Hair follicular keratinocyte (primary cell): ENCODE data around the gene C16orf92. TPM values are rescaled to one million over a fixed set of nuclear protein-coding genes. Genes with fewer than 3 reads are reported as not detected.

Experiments used
- total RNA-seq: library from RNA; depleted of rRNA; stranded (reverse); fragments of >200 nt; gene quantifications from 2 replicates; pipeline ENCODE4 v1.2.3, GENCODE V29; 2015

C16orf92 gene, protein sequence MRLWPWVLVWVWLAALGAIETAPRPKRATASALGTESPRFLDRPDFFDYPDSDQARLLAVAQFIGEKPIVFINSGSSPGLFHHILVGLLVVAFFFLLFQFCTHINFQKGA
- not detected in 2 replicates for total RNA-seq

DNA sequence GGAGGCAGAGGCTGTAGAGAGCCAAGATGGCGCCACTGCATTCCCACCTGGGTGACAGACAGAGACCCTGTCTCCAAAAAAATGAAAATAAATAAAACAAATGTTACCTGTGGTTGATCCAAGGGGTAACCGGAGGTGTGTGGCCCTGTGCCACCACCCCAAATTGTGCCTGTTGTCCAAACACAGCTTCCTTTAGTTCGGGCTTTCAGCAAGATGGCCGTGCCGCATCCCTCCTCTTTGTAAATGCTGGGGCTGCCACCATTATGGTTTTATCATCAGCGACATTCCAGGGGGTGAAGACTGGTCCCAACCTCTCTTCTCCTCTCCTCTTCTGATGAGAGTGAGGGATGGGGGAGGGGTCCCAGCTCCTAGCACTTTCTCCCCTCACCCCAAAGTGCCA lies at the start of gene C16orf92:
Gene C16orf92 (plus strand): TSS at position 312 of the 400 bp plus-strand sequence. CDS start 143 bp downstream, outside the sequence.

DNA sequence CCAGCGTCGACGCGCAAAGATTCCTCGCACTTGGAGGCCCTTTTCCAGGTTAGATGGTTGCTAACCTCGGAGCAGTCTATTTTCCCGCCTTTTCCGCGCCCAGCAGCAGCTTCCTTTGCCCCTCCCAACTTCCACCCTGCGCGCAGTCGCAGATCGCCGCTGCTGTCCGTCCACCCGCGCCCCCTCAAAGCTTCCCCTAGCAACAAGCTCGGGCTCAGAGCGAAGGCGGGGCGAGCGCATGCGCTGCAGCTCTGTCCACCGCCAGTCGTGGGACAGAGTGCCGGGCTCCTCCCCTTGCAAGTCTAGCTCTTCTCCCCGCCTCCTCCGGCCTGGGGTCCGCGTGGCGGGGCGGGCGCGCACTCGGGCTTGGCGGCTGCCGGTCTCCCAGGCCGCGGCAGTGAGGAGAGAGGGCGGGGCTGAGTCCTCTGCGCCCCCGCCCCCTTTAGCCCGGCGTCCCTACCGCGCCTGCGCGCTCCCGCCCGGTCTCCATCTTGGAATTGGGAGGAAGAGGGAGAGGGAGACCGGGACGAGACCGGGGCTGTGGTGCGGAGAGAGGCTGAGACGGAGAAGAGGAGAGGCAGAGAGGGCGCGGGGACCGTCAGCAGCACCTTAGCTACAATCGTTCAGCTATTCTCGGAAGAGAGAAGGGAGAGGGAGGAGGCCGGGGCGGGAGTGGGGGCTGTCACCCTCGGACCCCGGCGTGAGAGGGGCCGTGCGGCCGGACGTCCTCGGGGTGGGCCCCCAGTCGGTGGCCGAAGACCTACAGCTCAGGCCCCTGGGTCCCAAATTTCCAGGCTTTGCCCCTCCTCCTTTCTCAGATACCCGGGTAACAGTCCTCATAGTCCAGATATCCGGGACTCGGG lies 49.4 kb upstream of the C16orf92 start, which contains the start of gene TAOK2:
Gene TAOK2 (plus strand): TSS at position 485 of the 863 bp plus-strand sequence. CDS start 3,905 bp downstream, outside the sequence.

DNA sequence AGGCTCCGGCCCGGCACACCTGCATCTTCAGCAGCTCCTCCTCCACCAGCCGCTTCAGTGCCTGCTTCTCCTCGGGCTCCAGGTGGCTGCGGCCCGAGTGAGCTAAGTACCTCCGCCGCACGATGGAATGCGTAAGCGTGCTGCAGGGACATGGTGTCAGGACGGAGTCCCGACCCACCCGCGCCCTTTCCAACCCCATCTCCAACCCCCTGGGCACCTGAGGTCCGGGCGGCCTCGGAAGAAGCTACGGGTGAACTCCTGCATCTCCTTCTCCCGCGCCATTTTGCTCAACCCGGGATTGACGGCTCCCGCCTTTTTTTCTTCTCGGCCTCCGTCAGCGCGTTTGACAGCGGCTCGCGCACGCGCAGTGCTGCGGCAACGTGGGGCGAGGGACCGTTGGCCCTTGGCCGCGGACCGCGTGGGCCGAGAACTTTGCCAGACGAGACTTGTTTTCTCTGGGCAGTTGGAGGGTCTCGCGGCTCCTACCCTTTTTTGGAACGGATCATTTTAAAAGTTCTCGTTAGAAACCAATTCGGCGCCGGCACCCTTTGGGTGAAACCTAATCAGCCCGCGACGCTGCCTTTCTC lies 27.6 kb upstream of the C16orf92 start, which contains the start of gene HIRIP3:
Gene HIRIP3 (minus strand): TSS at position 294 of the 587 bp plus-strand sequence. CDS start 12 bp downstream, at position 282.

DNA sequence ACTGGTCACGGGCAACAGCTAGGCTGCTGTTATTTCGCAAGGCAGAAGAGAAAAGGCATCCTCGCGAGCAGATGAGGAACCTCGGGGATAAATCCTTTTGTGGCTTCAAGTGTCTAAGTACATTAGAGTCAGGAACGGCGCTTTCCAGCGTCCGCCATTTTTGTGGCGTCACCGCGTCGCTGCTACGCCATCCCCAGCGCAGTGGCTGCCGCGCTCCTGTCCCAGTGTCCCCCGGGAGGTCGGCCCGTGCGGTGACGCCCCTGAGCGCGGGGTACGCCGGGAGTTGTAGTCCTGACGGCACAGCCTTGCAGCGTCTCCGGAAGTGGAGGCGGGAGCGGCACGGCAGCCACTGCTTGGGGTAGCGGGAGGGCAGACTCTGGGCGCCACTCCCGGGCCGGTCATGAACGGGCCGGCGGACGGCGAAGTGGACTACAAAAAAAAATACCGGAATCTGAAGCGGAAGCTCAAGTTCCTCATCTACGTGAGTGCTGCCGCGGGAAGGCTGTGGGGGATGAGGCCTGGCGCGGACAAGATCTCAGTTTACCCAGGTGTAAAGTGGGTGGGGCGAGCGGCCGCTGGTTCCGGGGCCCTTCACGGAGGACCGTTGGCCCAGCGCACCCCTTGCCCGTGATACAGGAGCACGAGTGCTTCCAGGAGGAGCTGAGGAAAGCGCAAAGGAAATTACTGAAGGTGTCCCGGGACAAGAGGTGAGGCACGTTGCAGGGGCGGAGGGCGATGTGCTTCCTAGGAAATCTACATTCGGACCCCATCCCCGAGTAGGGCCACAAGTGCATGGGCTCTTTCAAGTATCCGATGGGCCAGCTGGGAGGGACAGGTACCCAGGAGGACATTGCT lies 26.9 kb upstream of the C16orf92 start, which contains the start of gene INO80E:
Gene INO80E (plus strand): TSS at position 331 of the 855 bp plus-strand sequence. CDS start 70 bp downstream, at position 401.

DNA sequence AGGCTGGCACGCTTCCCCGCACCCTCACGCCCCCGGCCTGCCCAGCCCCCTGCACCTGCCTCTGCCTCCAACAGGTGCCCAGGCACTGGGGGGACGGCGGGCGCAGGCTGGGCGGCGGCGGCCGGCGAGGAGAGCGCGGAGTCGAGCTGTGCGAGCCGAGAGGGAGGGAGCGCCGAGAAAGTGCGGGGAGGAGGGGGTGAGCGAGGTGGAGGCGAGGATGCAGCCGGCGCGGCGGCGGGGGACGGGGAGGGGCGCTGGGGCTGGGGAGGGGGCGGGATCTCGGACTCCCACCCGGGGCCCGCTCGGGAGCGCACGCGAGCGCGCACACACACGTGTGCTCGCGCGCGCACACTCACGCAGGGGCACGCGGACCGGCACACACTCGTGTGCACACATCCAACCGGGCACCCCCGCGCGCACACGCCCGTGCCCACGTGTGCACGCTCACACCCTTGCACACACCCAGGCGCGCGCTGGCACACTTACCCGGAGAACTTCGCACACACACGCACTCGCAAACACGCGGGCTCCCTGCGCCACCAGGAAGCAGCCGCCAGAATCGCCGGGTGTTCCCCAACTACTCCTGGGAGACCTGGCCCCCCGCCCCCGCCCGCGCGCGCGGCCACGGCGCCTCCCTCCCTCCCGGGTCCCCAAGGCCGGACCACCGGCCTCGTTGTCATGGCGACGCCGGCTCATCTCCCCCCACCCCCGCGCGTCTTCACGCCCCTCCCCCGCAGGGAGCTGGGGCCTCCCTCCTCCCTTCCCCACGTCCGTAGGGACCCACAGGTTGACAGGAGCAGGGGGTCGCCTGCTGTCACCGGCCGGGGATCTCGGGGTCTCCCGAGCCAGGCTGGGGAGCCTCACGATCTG lies 11.9 kb upstream of the C16orf92 start, which contains the start of gene DOC2A:
Gene DOC2A (minus strand): TSS at position 184 of the 870 bp plus-strand sequence. CDS start 805 bp downstream, outside the sequence.

DNA sequence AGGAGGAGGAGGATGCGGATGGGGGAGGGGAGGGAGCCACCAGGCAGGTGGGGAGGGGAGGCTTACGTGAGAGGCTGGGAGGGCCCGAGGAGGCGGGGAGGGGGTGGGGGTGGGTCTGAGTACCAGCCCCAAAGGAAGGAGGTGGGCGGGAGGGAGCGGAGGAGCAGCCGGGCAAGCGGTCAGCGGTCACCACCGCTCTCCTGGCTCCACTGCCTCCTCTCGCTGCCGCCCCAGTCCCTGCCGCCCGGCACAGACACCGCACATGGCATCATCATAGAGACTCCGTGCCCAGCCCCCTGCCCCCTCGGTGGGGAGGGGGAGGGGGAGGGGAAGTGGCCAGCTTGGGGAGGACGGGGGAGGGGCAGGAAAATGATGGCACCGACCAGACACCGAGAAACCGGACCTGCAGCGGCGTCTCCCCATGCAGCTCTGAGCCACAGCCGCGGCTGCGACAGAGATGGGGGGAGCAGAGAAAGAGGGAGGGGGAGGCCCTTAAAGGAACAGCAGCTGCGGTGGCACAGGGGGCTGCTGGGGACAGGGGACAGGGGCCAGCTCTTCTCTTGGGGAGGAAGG lies 7.9 kb downstream of the C16orf92 start, which contains the start of gene TLCD3B:
Gene TLCD3B (minus strand): TSS at position 431 of the 573 bp plus-strand sequence. CDS start 744 bp downstream, outside the sequence.

DNA sequence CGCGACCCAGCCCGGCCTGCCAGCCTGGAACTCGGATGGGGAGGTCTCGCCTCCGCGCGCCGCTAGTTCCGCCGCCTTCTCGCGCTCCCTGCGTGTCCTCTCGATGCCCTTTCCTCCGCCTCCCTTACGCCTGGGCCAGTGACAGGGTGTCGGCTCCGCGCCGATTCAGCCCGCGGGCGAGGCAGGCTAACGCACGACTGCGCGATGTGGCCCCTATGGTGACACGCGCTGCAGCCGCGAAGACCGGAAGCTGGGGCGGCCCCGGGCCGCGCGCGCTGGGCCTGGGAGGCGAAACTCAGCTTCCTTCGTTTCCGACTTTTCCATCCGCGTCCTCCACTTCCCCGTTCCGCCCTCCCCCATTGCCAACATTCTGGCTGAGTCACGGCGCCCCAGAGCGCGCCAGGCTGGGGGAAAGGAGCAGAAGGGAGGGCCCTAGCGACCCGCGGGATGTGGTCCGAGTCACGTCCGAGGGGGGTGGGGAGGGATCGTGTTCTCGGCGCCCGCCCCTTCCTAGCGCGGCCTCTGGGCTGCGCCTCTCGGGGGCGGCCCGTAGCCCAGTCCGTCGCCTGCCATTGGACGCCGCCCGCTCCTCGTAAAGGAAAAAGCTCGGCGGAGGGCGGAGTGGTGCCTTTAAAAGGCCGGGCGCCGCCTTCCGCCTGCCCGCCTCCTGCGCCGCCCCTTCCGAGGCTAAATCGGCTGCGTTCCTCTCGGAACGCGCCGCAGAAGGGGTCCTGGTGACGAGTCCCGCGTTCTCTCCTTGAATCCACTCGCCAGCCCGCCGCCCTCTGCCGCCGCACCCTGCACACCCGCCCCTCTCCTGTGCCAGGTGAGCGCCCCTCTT lies 42.3 kb downstream of the C16orf92 start, which contains the start of gene ALDOA:
Gene ALDOA (plus strand): TSS at position 659 of the 841 bp plus-strand sequence. CDS start 1,138 bp downstream, outside the sequence.

Other genes starting within 250 kb of the C16orf92 start
- gene ZG16, start 244.9 kb upstream of the C16orf92 start, total RNA-seq = not detected in 2 replicates
- 38.5 and 83.8 TPM in 2 replicates for gene KIF22, start 232.4 kb upstream of the C16orf92 start, total RNA-seq
- gene MAZ, start 216.7 kb upstream of the C16orf92 start, total RNA-seq = 108 and 150 TPM in 2 replicates
- not detected in 2 replicates for gene PRRT2, start 211.0 kb upstream of the C16orf92 start, total RNA-seq
- 37.2 and 72.5 TPM in 2 replicates for gene PAGR1, start 207.0 kb upstream of the C16orf92 start, total RNA-seq
- gene MVP, start 202.7 kb upstream of the C16orf92 start, total RNA-seq = 126 and 154 TPM in 2 replicates
- gene CDIPT, start 160.0 kb upstream of the C16orf92 start, total RNA-seq = 58.9 and 65.7 TPM in 2 replicates
- 4.6 and 16.2 TPM in 2 replicates for gene SEZ6L2, start 123.6 kb upstream of the C16orf92 start, total RNA-seq
- 5.0 and 7.8 TPM in 2 replicates for gene ASPHD1, start 122.7 kb upstream of the C16orf92 start, total RNA-seq
- 17.1 and 19.8 TPM in 2 replicates for gene KCTD13, start 97.0 kb upstream of the C16orf92 start, total RNA-seq
- gene TMEM219, start 61.1 kb upstream of the C16orf92 start, total RNA-seq = 123 and 159 TPM in 2 replicates
- 24.8 and 28.7 TPM in 2 replicates for gene TAOK2, start 49.3 kb upstream of the C16orf92 start, total RNA-seq
- gene HIRIP3, start 27.6 kb upstream of the C16orf92 start, total RNA-seq = 4.8 and 16.2 TPM in 2 replicates
- 58.2 and 91.8 TPM in 2 replicates for gene INO80E, start 27.0 kb upstream of the C16orf92 start, total RNA-seq
- gene DOC2A, start 12.2 kb upstream of the C16orf92 start, total RNA-seq = 0.39 TPM in 1 of 2 replicates, not detected in the other
- gene TLCD3B, start 8.1 kb downstream of the C16orf92 start, total RNA-seq = not detected in 2 replicates
- 1,543 and 1,648 TPM in 2 replicates for gene ALDOA, start 42.6 kb downstream of the C16orf92 start, total RNA-seq
- gene PPP4C, start 52.8 kb downstream of the C16orf92 start, total RNA-seq = 102 and 114 TPM in 2 replicates
- 0.19 and 0.62 TPM in 2 replicates for gene TBX6, start 68.7 kb downstream of the C16orf92 start, total RNA-seq
- 20.5 and 36.9 TPM in 2 replicates for gene YPEL3, start 73.0 kb downstream of the C16orf92 start, total RNA-seq
- gene GDPD3, start 90.3 kb downstream of the C16orf92 start, total RNA-seq = 0.08 and 0.55 TPM in 2 replicates
- gene MAPK3, start 100.0 kb downstream of the C16orf92 start, total RNA-seq = 31.9 and 41.7 TPM in 2 replicates
- 10.9 and 15.5 TPM in 2 replicates for gene CORO1A, start 160.4 kb downstream of the C16orf92 start, total RNA-seq
- 177 and 301 TPM in 2 replicates for gene BOLA2B, start 170.5 kb downstream of the C16orf92 start, total RNA-seq
- gene SLX1A, start 170.7 kb downstream of the C16orf92 start, total RNA-seq = 45.4 and 53.1 TPM in 2 replicates
- 2.4 and 5.3 TPM in 2 replicates for gene SULT1A3, start 176.1 kb downstream of the C16orf92 start, total RNA-seq
- 2.0 TPM in 1 of 2 replicates, not detected in the other for gene NPIPB13, start 225.3 kb downstream of the C16orf92 start, total RNA-seq